Measurements from ENCODE around the gene RNF220. TPM values are rescaled to one million over a fixed set of nuclear protein-coding genes. Genes with fewer than 3 reads are reported as not detected.

RNF220 gene
- total RNA-seq, 6 donors from 2014 or later = 77.7 to 114 (median 91.1) TPM

DNA sequence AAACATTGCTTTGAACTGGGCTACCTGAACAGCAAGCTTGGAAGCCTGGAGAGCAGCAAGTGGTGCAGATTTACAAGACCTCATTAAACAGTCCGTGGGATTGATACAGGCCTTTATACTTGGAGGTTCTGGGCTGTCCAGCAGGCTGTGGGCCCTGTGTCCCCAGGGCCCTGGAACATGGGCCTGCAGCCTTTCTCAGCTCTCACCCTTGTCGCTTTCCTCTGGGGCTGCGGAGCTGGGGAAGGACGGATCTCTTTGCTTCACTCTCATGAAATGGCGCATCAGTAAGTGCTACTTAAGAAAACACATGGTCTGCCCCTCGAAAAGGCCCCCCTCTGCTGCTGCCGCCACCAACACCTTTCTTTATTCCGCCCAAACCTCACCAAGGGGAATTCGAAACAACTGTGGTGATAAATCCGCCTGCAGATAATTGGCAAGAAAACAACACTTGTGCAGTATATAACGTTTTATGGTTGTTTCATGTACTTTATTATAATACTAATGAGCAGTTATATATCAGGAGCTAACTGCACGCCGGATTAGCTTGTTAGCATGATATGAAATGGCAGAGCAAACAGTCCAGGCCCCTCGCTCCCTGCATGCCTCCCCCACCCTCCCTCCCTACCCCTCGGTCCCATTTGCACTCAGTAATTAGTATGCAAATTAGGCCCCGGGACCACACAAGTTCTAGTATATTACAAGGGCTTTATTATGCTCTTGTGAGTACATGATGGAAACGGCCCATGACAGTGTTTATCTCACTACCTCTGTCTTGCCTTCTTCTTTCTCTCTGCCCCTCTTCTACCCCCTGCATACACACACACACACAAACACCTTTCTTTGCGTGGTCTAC lies 131.5 kb downstream of the RNF220 start:
- Histone ChIP-seq H3K4me3 (no peak overlapping the region), H3K27me3 (no peaks in the 10 kb centered on the region), H3K27ac (no peak overlapping the region), H3K9me3 (no peaks in the 10 kb centered on the region), H3K36me3 (no peaks in the 10 kb centered on the region), H3K4me1 (no peaks in the 10 kb centered on the region)
- ATAC-seq (ENCODE audit: low FRiP score in 2 of 2) (no peak), DNase-seq (no peak)
- WGBS, 2 donors = 85 to 87% methylated on average over 17 to 18 of the region's 18 CpGs
- TF ChIP-seq, protein P1, sequence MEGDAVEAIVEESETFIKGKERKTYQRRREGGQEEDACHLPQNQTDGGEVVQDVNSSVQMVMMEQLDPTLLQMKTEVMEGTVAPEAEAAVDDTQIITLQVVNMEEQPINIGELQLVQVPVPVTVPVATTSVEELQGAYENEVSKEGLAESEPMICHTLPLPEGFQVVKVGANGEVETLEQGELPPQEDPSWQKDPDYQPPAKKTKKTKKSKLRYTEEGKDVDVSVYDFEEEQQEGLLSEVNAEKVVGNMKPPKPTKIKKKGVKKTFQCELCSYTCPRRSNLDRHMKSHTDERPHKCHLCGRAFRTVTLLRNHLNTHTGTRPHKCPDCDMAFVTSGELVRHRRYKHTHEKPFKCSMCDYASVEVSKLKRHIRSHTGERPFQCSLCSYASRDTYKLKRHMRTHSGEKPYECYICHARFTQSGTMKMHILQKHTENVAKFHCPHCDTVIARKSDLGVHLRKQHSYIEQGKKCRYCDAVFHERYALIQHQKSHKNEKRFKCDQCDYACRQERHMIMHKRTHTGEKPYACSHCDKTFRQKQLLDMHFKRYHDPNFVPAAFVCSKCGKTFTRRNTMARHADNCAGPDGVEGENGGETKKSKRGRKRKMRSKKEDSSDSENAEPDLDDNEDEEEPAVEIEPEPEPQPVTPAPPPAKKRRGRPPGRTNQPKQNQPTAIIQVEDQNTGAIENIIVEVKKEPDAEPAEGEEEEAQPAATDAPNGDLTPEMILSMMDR (IDR thresholded peaks at IDR 0.05) = no peak
- TF ChIP-seq EP300 (IDR thresholded peaks at IDR 0.05) = no peak
- TF ChIP-seq POLR2A (IDR thresholded peaks at IDR 0.05) = no peak
- no peak for TF ChIP-seq POLR2AphosphoS5 (IDR thresholded peaks at IDR 0.05)

DNA sequence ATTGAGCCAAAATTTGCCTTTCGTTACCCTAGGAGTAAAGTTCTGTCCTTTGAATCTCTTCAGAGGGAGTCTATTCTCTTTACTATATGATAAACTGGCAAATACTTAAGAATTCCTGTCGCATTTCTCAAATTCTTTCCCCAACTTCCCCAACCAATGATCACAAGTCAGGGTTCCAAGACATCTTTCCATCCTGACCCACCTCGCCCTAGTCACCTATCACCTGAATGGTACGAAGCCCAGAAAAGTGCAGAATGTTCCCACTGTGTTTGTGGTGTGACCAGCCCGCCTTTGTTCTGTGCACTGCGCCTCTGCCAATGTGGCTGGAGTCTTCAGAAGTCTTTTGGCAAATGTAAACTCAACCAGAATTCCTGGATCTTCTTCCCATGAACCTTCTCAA lies 132.5 kb downstream of the RNF220 start:
- no peak overlapping the region for H3K27ac ChIP-seq
- 86% methylated on average over 6 of the region's 6 CpGs for WGBS, 2 donors
- DNase-seq (no peak), ATAC-seq (ENCODE audit: low FRiP score in 2 of 2) (no peak)
- H3K27me3 ChIP-seq = no peaks in the 10 kb centered on the region
- H3K4me1 ChIP-seq = no peaks in the 10 kb centered on the region
- H3K4me3 ChIP-seq = no peak overlapping the region
- no peak for TF ChIP-seq EP300 (IDR thresholded peaks at IDR 0.05)
- no peak for TF ChIP-seq POLR2A (IDR thresholded peaks at IDR 0.05)
- no peak for TF ChIP-seq POLR2AphosphoS5 (IDR thresholded peaks at IDR 0.05)
- TF ChIP-seq, protein P1 (IDR thresholded peaks at IDR 0.05) = no peak
- H3K9me3 ChIP-seq = no peaks in the 10 kb centered on the region
- no peaks in the 10 kb centered on the region for H3K36me3 ChIP-seq

DNA sequence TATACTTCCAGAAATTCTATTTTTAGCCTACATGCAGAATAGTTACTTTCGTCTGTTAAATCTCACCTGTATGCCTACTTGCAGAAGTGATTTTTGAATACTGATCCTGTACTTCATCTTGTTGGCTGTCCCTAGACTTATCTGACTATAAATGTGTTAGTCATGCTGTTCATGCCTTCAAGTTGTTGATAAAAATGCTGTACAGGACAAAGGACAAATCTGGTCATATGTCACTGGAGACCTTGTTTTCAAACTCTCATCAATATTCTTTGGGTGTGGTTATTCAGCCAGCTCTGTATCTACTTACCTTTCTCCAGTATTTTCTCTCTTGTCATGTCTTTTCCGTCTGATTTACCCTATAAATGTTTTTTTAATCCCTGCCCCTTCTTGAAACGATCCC lies 132.9 kb downstream of the RNF220 start:
- no peaks in the 10 kb centered on the region for H3K4me1 ChIP-seq
- no peak overlapping the region for H3K27ac ChIP-seq
- ATAC-seq (ENCODE audit: low FRiP score in 2 of 2) (no peak), DNase-seq (no peak)
- no peak overlapping the region for H3K4me3 ChIP-seq
- TF ChIP-seq POLR2A (IDR thresholded peaks at IDR 0.05) (no peak), EP300 (IDR thresholded peaks at IDR 0.05) (no peak), POLR2AphosphoS5 (IDR thresholded peaks at IDR 0.05) (no peak)
- TF ChIP-seq, protein P1 (IDR thresholded peaks at IDR 0.05) = no peak
- no peaks in the 10 kb centered on the region for H3K9me3 ChIP-seq
- no peaks in the 10 kb centered on the region for H3K36me3 ChIP-seq
- H3K27me3 ChIP-seq = no peaks in the 10 kb centered on the region
- 83 to 89% methylated on average over 3 of the region's 3 CpGs for WGBS, 2 donors

DNA sequence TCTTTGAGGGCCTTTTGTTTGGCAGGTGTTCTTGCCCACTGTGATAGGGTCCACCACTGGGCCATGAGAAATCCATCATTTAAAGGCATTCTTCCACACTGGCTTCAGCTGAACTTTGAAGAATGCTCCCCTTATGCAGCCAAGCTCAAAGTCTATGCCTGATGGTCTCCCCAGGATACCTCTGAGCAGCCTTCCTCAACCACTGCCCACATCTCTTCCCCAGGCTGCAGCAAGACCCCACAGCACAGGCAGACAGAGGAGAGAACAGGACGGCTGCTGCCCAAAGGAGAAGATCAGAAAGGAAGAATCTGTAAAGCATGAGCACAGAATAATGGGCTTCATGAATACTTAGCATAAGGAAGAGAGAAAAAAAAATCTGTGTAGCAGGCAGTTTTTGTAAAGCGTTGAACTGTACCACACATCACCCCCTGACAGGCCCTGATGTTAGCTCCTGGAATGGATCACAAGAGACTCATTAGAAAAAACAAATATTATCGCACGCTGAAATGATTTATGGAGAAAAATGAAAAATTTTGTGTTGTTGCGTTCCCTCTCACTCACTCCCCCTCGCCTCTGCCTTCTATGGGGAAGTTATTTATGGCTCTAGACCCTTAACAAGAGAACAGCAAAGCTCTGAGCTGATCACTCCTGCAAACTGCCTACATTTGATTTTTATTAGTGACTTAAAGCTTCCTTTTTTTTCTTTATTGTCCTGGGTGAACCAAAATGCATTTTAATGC lies 135.1 kb downstream of the RNF220 start:
- Histone ChIP-seq H3K36me3 (no peaks in the 10 kb centered on the region), H3K4me3 (no peak overlapping the region), H3K4me1 (no peaks in the 10 kb centered on the region), H3K27ac (no peak overlapping the region), H3K27me3 (no peaks in the 10 kb centered on the region), H3K9me3 (no peaks in the 10 kb centered on the region)
- WGBS, 2 donors = 67 to 77% methylated on average over 6 of the region's 6 CpGs
- DNase-seq = no peak
- ATAC-seq (ENCODE audit: low FRiP score in 2 of 2) = no peak
- TF ChIP-seq POLR2A (IDR thresholded peaks at IDR 0.05) (no peak), EP300 (IDR thresholded peaks at IDR 0.05) (no peak), POLR2AphosphoS5 (IDR thresholded peaks at IDR 0.05) (no peak)
- TF ChIP-seq, protein P1 (IDR thresholded peaks at IDR 0.05) = no peak
